HG03354 (cell line): ENCODE measurements around the gene AGXT.

Experiments used
- ATAC-seq: cut with Tn5 transposase; IDR thresholded peaks from one replicate; pipeline ENCODE4 v1.9.1; 2021; ENCODE audit warnings: mild to moderate bottlenecking; ENCODE audit not compliant: unreplicated experiment, poor library complexity, severe bottlenecking

The AGXT gene

DNA sequence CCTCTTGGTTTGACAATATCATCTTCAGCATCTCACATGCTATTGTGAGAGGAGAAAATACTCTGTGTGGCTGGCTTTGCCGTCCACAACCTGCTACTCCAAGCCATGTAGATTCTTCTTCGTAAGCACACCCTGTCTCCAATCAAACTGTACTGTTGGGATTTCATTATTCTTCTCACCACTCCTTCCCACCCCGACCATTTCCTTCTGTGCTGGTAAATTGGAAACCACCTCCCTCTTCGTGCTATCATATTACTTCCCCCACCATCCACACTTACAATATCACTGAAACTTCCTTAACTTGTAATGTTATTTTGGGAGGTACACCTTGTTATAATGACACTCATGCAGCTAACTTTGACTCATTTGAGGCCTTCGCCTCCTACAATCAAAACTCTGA lies 3.2 kb upstream of the AGXT start:
- no peak for ATAC-seq

DNA sequence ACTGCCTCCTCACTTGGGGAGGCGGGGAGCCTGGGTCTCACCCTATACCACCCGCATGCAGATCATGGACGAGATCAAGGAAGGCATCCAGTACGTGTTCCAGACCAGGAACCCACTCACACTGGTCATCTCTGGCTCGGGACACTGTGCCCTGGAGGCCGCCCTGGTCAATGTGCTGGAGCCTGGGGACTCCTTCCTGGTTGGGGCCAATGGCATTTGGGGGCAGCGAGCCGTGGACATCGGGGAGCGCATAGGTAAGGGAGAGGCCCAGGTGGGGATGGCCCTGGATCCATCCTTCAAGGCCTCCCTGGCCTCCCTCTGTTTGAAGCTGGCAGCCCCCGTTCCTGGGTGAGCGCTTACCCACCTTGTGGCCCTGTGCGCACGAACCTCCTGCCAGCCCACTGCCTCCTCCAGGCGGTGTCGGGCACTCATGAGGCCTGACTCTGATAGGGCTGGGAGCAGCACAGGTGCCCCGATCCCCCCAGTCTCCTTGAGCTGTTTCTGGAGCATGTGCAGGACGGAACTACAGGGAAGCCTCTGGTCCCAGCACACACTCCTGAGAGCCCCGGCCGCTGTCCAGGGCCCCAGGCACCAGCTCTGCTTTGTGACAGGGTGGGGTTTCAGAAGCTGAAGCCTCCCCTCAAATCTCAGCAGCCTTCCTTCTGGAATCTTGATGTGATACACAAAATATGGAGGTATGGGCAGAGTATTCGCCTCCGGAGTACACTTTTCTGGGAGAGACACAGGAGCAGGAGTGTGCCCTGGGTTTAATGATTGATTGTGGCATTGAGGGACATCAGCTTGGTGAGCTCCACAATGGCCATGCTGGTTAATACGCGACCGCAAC lies 708 bp downstream of the AGXT start:
- no peak for ATAC-seq

DNA sequence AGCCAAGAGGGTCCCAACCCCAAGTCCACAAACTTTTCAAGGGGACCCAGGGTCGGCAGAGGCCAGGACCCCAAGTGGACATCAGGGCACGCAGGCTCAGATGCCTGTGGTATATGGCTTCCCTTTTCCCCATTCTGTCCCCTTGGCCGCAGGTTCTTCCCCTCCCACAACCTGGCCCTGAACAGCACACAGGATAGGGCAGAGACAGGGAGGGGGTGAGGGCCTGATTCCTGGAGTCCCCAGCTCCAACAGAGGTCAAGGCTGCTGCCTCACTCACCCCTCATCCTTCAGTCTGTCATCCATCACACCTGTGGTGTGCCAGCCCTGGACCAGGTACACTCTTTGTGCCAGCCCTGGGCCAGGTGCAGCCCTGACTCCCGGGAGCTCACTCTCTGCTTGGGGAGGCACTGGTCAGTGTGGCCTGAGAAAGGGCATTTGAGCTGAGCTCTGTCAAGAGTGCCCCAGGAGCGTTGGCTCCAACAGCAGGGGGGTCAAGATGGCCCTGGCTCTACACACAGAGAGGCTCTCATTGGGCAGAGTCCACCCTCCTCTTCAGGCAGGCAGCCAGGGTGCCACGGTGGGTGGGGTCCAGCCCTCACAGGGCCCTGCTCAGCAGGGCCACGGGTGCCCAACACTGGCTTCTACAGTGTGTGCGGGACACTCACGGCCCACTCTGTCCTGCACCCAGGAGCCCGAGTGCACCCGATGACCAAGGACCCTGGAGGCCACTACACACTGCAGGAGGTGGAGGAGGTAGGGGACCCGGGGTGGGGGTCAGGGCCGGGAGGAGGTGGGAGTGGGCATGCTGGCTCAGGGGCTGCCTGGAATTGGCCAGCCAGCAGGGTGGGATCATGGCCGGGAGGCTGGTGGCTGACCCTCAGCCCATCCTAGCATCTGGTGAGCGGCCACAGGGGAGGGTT lies 1.6 kb downstream of the AGXT start:
- ATAC-seq, result no peak

DNA sequence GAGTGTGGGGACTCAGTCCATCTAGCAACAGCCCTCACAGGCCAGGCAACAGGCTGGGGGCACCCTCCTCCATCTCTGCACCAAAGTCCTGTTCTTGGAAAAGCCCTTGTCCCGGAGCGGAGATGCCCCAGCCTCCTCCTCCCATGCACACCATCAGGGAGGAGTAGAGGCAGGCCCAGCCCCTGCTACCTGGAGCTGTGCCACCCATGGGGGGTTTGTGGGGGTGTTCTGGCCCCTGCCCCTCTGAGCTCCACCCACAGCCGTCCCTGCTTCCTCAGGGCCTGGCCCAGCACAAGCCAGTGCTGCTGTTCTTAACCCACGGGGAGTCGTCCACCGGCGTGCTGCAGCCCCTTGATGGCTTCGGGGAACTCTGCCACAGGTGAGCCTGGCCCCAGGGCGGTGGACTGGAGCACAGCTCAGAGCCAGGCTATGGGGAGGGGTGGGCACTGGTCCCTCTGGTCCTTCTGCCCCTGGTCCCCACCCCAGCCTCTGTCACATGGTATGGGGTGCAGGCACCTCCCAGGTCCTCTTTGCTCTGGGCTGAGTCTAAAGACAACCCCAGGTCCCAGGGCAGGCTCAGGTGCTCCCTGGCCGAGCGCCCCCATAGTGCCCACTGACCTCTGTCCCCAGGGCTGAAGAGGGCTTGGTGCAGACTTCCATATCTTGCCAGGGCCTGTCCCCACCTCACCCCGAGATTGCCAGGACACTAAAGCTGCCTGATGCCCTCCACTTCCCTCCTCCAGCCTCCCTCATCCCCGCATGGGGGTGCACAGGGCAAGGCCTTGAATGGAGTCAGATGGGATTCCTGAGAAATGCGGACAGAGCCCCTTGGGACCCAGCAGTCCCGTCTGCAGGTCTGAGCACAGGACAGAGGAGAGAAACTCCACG lies 2.7 kb downstream of the AGXT start:
- ATAC-seq, result no peak

DNA sequence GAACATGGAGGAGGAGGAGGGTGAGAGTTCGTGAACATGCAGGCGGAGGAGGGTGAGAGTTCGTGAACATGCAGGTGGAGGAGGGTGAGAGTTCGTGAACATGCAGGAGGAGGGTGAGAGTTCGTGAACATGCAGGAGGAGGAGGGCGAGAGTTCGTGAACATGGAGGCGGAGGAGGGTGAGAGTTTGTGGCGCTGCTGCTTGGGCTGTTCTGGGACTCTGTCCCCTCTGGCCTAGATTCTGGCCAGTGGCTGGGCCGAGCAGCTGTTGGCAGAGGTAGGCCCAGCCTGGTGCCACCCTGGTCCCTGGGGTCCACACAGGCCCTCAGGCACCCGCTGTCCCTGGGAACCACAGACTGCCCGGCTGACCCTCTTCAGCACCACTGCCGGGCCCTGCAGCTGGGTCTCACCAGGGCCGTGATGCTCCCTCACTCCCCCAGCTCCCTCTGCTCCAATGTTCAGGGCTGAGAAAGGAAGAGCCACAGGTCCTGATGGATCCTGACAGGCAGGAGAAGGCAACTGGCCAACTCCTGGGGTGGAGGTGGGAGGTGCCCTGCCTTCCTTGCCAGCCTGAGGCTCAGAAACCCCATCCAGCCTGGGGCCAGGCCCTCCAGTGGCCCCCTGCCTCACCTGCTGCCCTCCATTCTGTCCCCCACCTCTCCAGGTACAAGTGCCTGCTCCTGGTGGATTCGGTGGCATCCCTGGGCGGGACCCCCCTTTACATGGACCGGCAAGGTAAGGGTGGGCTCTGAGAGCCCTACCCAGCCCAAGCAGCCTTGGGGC lies 3.9 kb downstream of the AGXT start:
- no peak for ATAC-seq

DNA sequence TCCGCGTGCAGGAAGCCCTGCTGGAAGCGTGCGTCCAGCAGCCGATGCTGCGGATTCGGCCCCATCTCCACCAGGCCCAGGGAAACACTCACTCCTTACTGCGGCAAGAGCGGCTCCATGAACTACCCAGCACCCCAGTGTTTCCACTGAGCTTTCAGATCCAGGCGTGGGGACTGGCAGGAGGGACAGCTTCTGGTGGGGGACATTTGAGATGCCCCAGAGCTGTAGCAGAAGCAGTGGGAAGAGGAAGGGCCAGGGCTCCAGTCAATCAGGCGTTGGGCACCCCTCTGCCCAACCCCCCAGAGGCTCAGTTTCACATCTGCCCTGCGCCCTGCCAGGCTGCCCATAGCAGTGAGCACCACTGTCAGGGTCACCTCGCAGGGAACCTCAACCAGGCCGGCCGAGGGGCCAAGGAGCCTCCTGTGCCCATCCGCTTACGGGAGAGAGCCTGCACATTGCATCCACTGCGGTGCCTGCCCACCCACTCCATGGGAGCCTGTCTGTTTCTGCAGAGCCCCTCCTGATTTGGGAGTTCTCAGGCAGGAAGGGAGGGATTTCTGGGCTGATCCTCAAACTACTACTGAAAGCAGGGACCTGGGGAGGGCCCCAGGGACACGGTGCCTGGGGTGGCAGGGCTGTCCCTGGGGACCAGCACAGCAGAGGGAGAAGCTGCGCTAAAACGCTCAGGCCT lies 4.6 kb downstream of the AGXT start:
- ATAC-seq, result no peak

DNA sequence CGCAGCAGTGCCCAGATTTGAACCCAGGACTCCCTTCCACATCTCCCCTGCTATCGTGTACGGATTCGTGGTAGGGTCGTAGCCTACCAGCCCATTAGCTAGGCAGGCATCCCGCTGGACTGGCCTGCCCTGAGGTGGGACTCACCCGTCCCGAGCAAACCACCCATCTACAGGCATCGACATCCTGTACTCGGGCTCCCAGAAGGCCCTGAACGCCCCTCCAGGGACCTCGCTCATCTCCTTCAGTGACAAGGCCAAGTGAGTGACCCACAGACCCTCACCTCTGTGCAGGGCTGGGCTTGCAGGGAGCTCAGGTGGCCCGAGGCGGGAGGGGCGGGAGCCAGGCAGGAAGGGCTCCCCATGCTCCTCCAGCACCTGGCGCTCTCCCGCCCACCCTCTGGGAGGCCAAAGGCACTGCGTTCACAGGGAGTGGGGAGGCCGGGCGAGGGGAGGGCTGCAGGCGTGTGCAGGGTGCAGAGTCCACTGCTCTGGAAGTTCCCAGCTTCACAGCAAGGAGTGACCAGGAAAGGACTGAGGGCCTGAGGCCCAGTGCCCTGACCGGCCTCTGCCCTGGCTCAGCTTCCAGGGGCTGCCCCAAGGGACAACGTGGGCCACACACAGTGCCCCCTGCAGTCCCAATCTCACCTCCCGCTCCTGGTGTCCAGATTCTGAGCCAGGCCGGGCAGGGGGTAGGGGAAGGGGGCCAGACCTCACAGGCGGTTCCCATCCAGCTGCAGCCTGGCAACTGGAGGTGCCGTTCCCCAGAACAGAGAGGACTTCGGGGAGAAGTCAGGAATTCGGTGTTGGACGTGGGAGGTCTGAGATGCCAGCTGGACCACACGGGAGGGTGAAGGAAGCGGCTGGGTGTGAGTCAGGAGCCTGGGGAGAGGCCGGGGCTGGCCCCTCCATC lies 5.4 kb downstream of the AGXT start:
- no peak for ATAC-seq

DNA sequence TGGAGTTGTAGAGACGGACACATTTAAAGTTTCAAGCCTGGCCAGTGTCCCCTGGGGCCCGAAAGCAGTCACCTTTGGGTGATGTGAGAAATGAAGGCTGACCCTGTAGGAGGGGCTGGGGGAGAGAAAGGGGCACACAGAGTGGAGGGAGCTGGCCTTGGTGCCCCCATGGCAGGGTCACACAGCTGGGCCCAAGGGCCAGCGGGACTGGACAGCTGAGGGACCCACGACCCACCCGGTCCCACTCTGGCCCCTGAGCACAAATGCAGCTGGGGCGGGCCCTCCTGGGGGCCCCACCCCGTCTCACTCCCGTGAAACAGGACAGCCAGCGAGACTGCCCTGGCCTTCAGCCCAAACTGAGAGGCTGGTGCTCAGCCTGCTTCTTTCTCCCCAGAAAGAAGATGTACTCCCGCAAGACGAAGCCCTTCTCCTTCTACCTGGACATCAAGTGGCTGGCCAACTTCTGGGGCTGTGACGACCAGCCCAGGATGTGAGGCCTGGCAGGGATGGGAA lies 6.1 kb downstream of the AGXT start:
- ATAC-seq, result no peak

DNA sequence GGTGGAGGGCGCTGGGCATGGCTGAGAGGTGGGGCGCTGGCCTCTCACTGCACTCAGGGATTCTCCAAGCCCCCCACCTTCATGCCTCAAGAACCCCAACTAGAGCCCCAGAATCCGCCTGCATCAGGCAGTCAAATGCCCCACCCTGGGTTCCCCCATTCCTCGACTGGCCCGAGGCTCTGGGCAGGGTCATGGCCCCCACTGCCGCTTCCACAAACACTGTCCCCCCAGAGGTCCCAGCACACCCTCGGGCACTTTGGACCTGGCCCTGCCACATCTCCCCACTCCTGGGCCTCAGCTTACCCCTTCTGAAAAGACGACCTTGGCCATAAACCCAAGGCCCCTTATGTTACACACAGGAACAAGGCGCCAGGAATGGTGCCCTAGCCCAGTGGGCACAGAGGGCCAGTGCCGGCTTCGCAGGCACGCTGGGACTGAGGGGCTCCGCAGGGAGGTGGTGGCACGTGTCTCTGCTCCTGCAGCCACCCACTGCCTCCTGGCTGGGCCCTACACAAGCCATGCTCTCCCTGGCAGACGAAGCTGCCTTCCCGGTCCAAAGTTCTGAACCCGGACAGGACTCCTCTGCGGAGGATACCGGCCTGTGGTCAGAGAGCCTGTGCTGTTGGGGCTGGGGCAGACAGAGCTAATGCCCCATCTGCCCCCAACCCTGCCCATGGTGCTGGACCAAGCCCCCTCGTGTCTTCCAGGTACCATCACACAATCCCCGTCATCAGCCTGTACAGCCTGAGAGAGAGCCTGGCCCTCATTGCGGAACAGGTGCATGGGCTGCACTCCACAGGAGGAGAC lies 6.8 kb downstream of the AGXT start:
- ATAC-seq, result no peak

DNA sequence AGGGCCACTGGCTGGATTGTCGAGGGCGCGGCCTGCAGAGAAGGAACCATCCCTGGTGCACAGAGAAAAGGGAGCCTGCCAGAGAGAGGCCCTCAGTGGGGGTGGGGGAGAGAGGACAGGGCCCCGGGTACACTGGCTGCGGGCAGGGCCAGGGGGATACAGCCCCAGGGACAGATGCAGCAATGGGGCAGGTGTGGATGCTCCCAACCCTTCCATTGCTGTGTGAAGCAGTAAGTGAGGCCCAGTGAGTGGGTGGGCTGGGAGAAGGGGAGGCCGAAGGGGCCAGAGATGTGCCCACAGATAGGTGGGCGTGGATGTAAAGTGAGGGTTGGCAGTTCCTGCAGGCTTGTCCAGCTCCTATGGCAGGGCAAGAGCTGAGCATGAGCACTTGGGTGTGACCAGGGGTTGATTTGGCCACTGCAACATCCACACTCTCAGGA lies 7.4 kb downstream of the AGXT start:
- no peak for ATAC-seq

DNA sequence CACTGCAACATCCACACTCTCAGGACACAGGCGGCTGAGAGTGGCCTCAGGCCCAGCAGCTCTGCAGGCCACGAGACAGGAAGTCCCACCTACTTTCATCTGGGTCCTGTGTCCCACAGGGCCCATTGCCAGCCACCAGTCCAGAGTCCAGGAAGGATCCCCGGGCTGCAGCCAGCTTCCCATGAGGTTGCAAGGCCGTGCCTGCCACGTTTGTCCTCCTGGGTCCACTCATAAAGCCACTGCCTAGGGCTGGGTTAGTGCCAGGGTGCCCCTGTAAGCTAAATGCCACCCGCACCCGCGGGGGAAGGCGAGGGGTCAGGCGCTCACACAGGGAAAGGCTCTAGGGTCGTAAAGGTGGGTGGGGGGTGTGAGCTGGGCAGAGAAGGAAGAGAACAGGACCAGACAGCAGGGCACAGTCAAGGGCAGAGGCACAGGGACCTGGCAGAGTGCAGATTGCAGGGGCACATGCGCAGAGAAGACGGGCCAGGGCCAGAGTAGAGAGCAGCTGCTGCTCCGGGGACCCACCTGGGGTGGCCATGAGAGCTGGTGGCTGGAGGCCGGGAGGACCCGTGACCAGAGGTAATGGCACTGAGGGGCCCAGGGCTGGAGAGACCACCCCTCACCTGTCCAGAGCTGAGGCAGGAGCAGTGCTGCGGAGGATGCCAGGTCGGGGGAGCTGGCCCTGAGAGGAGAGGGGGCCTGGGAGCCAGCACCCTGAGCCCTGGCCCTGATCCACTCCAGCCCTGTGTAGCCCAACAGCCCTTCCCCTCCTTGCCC lies 8.0 kb downstream of the AGXT start:
- ATAC-seq, result no peak

DNA sequence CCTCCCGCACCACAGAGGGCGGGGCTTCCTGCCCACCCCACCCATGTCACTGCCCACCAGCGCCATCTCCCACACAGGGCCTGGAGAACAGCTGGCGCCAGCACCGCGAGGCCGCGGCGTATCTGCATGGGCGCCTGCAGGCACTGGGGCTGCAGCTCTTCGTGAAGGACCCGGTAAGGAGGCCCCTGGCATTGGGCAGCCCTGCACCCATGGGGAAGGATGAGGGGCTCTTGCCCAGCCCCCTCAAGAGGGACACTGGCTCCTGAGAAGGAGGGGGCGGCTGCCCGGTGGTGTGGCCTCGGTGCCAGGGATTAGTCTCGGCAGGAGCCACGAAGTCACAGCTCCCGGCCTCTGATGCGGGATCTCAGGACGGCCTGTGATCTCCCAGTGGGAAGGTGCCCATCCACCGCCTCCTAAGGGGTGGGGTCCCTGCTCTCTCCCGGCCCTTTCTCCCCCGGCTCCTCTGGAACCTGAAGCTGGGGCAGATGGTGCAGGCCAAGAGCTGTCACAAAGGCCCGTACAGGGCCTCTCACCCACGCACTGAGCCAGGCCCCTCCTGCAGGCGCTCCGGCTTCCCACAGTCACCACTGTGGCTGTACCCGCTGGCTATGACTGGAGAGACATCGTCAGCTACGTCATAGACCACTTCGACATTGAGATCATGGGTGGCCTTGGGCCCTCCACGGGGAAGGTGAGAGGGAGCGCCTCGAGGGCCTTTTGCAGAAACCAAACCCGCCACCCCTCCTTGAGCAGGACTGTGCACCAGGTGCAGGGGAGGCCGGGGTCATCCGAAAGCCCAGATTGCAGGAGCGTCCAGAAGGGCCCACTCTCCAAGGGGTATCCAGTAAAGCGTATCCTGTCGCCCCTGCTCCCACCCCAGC lies 9.1 kb downstream of the AGXT start:
- no peak for ATAC-seq

DNA sequence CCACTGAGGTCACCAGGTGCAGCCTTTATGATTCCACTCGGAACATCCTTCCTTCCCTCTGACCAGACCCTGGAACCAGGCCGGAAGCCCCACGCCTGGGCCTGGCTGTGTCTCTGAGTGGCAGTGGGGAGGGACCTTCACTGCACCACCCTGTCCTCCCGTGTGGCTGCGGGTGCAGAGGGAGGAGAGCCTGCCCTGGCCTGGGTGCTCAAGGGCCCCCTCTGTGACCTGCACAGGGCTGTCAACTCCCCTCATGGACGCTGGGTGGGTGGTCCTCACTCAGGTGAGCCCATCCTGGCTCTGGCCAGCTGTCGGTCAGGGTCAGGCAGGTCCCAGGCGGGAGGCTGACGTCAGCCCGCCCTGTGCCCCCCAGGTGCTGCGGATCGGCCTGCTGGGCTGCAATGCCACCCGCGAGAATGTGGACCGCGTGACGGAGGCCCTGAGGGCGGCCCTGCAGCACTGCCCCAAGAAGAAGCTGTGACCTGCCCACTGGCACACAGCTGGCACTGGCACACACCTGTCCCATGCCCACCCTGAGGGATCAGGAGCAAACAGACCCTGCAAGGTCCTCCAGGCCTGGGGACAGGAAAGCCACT lies 9.8 kb downstream of the AGXT start:
- ATAC-seq, result no peak

DNA sequence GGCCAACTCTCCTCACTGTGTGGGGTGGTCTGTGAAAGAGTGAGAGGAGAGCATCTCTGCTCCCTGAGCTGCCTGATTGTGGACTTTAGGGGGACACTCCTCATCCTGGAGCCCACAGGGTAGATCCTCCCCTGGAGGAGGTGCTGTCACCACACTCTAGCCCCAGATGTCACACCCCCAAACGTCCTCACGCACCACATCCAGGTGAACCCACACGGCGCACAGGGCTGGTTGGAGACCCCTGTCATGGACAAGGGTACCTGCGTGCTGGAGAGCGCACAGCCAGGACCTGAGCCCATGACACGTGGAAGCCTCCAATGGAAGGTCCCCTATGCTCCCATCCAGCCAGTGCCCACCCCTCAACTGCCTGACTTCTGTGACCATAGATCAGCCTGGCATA lies 10.5 kb downstream of the AGXT start:
- ATAC-seq, result no peak

DNA sequence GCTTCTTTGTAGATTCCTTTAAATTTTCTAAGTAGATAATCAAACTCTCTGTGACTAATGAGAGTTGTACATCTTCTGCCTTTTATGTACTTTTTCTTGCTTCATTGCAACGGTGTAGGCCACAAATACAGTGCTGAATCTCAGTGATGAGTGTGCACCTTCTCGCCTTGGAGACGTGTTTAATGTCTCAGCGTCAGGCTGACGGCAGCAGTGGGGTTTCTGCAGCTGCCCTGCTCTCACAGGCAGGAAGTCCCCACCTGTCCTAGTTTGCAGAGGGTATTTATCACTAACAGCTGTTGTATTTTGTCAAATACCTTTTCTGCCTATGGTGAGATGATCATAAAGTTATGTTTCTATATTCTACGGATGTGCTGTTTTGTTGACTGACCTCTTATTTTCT lies 13.3 kb downstream of the AGXT start:
- no peak for ATAC-seq
